ENCODE measurements around the gene C17orf107.
"Not testable (repeated sequence)": the region's sequence is repeated elsewhere in the genome, so short reads cannot be mapped to it uniquely, and the experiment has no call there.

C17orf107 gene

GRCh38 chr17:4899341-4900230, at the start of gene C17orf107:
Gene C17orf107, plus strand, starts transcription at chr17:4899536. Its CDS starts 227 bp downstream, at chr17:4899763.
- no peak for DNase-seq

GRCh38 chr17:4850246-4850645, 49.1 kb upstream of the C17orf107 start:
- no peak for DNase-seq

GRCh38 chr17:4851084-4851483, 48.3 kb upstream of the C17orf107 start:
- DNase-seq, result no peak

GRCh38 chr17:4852567-4853207, 46.6 kb upstream of the C17orf107 start:
- DNase-seq, result no peak

- DNase-seq, result no peak
Observed at GRCh38 chr17:4853208-4853671, 46.1 kb upstream of the C17orf107 start.

GRCh38 chr17:4854111-4854681, 45.1 kb upstream of the C17orf107 start:
- peak; percentile 40 for DNase-seq

- DNase-seq, result no peak
Observed at GRCh38 chr17:4856271-4856936, 42.9 kb upstream of the C17orf107 start.

- DNase-seq, result no peak
Observed at GRCh38 chr17:4856937-4857314, 42.4 kb upstream of the C17orf107 start.

- DNase-seq, result not testable (repeated sequence)
Observed at GRCh38 chr17:4857347-4857746, 42.0 kb upstream of the C17orf107 start.

- peak; percentile 9 for DNase-seq
Observed at GRCh38 chr17:4858068-4858881, 41.1 kb upstream of the C17orf107 start.

GRCh38 chr17:4858882-4859260, 40.5 kb upstream of the C17orf107 start:
- DNase-seq, result peak; percentile 6

GRCh38 chr17:4859816-4860625, 39.3 kb upstream of the C17orf107 start:
- DNase-seq, result no peak

GRCh38 chr17:4860651-4861050, 38.7 kb upstream of the C17orf107 start:
- DNase-seq, result no peak

GRCh38 chr17:4861052-4861451, 38.3 kb upstream of the C17orf107 start:
- no peak for DNase-seq

- no peak for DNase-seq
Observed at GRCh38 chr17:4862720-4863119, 36.6 kb upstream of the C17orf107 start.

GRCh38 chr17:4863321-4863720, 36.0 kb upstream of the C17orf107 start:
- no peak for DNase-seq

- DNase-seq, result not testable (repeated sequence)
Observed at GRCh38 chr17:4867535-4867934, 31.8 kb upstream of the C17orf107 start.

- DNase-seq, result not testable (repeated sequence)
Observed at GRCh38 chr17:4869058-4869998, 30.0 kb upstream of the C17orf107 start.

- no peak for DNase-seq
Observed at GRCh38 chr17:4870855-4871254, 28.5 kb upstream of the C17orf107 start.

- DNase-seq, result no peak
Observed at GRCh38 chr17:4872786-4873185, 26.6 kb upstream of the C17orf107 start.
